ENCODE measurements around the gene FOXJ2. TPM values are rescaled to one million over a fixed set of nuclear protein-coding genes. Genes with fewer than 3 reads are reported as not detected.
A peak's percentile ranks its signal among the peaks of the same experiment; 100 is the strongest.
"Not testable (repeated sequence)": the region's sequence is repeated elsewhere in the genome, so short reads cannot be mapped to it uniquely, and the experiment has no call there.

FOXJ2 gene
- total RNA-seq, 1 experiment from 2014 or later, result 5.5 TPM

DNA sequence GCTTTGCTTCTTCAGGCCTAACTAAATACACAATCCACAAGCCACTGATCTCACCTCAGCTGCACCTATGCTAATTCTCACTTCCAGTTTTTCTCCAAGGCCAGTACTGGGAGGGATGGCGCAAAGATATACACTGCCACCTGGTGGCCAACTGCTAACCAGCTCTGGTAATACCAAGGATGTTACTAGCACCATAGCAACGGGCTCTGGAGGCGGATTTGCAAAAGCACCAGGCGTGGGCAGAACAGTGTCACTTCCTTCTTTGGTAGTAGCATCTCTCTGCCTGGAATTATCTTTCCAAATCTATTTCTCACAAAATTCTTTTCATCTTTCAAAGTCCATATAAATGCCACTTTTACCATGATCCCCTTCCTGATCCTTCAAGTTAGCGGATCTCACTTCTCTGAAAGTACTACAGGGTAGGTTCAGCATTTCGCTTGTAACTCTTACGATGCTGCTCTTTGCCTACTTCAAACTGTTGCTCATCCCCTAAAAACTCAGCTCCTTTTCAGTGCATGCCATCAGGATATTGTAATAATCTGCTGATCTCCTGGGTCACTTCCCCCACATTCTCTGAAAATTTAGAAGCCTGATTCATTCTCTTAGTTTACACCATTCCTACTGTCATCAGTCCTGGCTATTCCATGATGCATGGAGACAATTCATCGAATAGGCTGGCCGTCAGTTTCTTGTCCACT is 37.1 kb upstream of the FOXJ2 start:
- Histone ChIP-seq H3K9ac (ENCODE audit: extremely low read depth, insufficient read length, low read length) (no peak overlapping the region), H2BK12ac (ENCODE audit: insufficient read length, low read depth, low read length) (no peak overlapping the region), H2BK15ac (ENCODE audit: low read depth, low read length) (no peak overlapping the region), H3K4me1 (ENCODE audit: insufficient read depth, low read length) (peaks cover 3% of the 10 kb centered on the region; the same call in 1 of the 2 replicates), H3K79me2 (ENCODE audit: insufficient read depth, low read length) (no peaks in the 10 kb centered on the region), H3T11ph (ENCODE audit: low read length) (no peak overlapping the region), H3K14ac (ENCODE audit: insufficient read depth, low read length) (no peak overlapping the region), H2AFZ (ENCODE audit: low read length) (no peak overlapping the region), H2AK5ac (ENCODE audit: insufficient read length, low read length) (no peak overlapping the region), H3K79me1 (ENCODE audit: insufficient read depth, low read depth, low read length, poor library complexity, severe bottlenecking) (no peaks in the 10 kb centered on the region), H4K8ac (replicated peaks; ENCODE audit: insufficient read length, low read depth, low read length) (no peak overlapping the region), H4K5ac (ENCODE audit: insufficient read length, low read depth, low read length) (no peak overlapping the region), H3K56ac (ENCODE audit: insufficient read length, low read depth, low read length) (no peak overlapping the region), H2BK5ac (ENCODE audit: insufficient read length, low read length) (no peak overlapping the region), H2BK120ac (ENCODE audit: low read depth, low read length, poor library complexity, severe bottlenecking) (no peak overlapping the region), H3K27me3 (ENCODE audit: insufficient read depth, low read length) (no peaks in the 10 kb centered on the region), H4K20me1 (ENCODE audit: control insufficient read depth, insufficient read depth, insufficient read length) (no peaks in the 10 kb centered on the region), H3K23me2 (ENCODE audit: insufficient read length, low read depth, low read length, poor library complexity, severe bottlenecking) (no peaks in the 10 kb centered on the region), H3K4me2 (ENCODE audit: insufficient read depth, insufficient read length, low read length) (no peak overlapping the region), H4K91ac (ENCODE audit: insufficient read length, low read depth, low read length) (no peak overlapping the region), H3K27ac (ENCODE audit: insufficient read length, low read depth, low read length) (no peak overlapping the region), H3K23ac (ENCODE audit: insufficient read length, low read depth, low read length) (no peak overlapping the region), H3K4ac (ENCODE audit: low read depth, low read length) (no peak overlapping the region), H3K9me3 (ENCODE audit: control insufficient read depth, low read depth, low read length) (no peaks in the 10 kb centered on the region), H2BK20ac (ENCODE audit: low read depth, low read length, poor library complexity, severe bottlenecking) (no peak overlapping the region), H3K18ac (ENCODE audit: insufficient read length, low read depth, low read length) (no peak overlapping the region)
- no peak overlapping the region for H3K4me3 Mint-ChIP-seq
- peak; percentile 91 for DNase-seq
- peaks cover 5 to 11% of the 10 kb centered on the region in 2 experiments; a peak in 3 of 4 replicates for H3K4me1 Mint-ChIP-seq
- H3K27ac Mint-ChIP-seq, result no peak overlapping the region
- TF ChIP-seq, protein P1, sequence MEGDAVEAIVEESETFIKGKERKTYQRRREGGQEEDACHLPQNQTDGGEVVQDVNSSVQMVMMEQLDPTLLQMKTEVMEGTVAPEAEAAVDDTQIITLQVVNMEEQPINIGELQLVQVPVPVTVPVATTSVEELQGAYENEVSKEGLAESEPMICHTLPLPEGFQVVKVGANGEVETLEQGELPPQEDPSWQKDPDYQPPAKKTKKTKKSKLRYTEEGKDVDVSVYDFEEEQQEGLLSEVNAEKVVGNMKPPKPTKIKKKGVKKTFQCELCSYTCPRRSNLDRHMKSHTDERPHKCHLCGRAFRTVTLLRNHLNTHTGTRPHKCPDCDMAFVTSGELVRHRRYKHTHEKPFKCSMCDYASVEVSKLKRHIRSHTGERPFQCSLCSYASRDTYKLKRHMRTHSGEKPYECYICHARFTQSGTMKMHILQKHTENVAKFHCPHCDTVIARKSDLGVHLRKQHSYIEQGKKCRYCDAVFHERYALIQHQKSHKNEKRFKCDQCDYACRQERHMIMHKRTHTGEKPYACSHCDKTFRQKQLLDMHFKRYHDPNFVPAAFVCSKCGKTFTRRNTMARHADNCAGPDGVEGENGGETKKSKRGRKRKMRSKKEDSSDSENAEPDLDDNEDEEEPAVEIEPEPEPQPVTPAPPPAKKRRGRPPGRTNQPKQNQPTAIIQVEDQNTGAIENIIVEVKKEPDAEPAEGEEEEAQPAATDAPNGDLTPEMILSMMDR (conservative IDR thresholded peaks at IDR 0.05), result peak; percentile 93
- H3K27me3 Mint-ChIP-seq (ENCODE audit: low read depth), result no peaks in the 10 kb centered on the region
- no CpG with 5 or more reads among the region's 9 CpGs for WGBS (ENCODE audit: extremely low coverage, insufficient read length, low lambda C conversion rate)
- peaks cover 27% of the 10 kb centered on the region in 2 experiments for H3K9me3 Mint-ChIP-seq
- peaks cover 14 to 18% (median 16%) of the 10 kb centered on the region in 3 experiments for H3K36me3 Mint-ChIP-seq (ENCODE audit: insufficient read depth in 1 of 3, low read depth in 3 of 3)

- not testable (repeated sequence) for H4K91ac ChIP-seq (ENCODE audit: insufficient read length, low read depth, low read length); H3K9me3 ChIP-seq (ENCODE audit: control insufficient read depth, low read depth, low read length); H3K27me3 ChIP-seq (ENCODE audit: insufficient read depth, low read length); H3K27me3 Mint-ChIP-seq (ENCODE audit: low read depth); H3K4me2 ChIP-seq (ENCODE audit: insufficient read depth, insufficient read length, low read length); H2BK20ac ChIP-seq (ENCODE audit: low read depth, low read length, poor library complexity, severe bottlenecking); H3K4me1 ChIP-seq (ENCODE audit: insufficient read depth, low read length); H3K56ac ChIP-seq (ENCODE audit: insufficient read length, low read depth, low read length); H2BK12ac ChIP-seq (ENCODE audit: insufficient read length, low read depth, low read length); H2BK120ac ChIP-seq (ENCODE audit: low read depth, low read length, poor library complexity, severe bottlenecking); H4K20me1 ChIP-seq (ENCODE audit: control insufficient read depth, insufficient read depth, insufficient read length); H3K14ac ChIP-seq (ENCODE audit: insufficient read depth, low read length); H3K4me1 Mint-ChIP-seq; DNase-seq; H2AK5ac ChIP-seq (ENCODE audit: insufficient read length, low read length); H2AFZ ChIP-seq (ENCODE audit: low read length); H4K8ac ChIP-seq (replicated peaks; ENCODE audit: insufficient read length, low read depth, low read length); H2BK15ac ChIP-seq (ENCODE audit: low read depth, low read length); H3K9ac ChIP-seq (ENCODE audit: extremely low read depth, insufficient read length, low read length); H4K5ac ChIP-seq (ENCODE audit: insufficient read length, low read depth, low read length); H3K27ac Mint-ChIP-seq; H3K23ac ChIP-seq (ENCODE audit: insufficient read length, low read depth, low read length); H3K18ac ChIP-seq (ENCODE audit: insufficient read length, low read depth, low read length); H2BK5ac ChIP-seq (ENCODE audit: insufficient read length, low read length); H3K4ac ChIP-seq (ENCODE audit: low read depth, low read length); H3K27ac ChIP-seq (ENCODE audit: insufficient read length, low read depth, low read length); H3K4me3 Mint-ChIP-seq; H3K23me2 ChIP-seq (ENCODE audit: insufficient read length, low read depth, low read length, poor library complexity, severe bottlenecking); H3K79me1 ChIP-seq (ENCODE audit: insufficient read depth, low read depth, low read length, poor library complexity, severe bottlenecking); H3T11ph ChIP-seq (ENCODE audit: low read length); H3K79me2 ChIP-seq (ENCODE audit: insufficient read depth, low read length)
- Mint-ChIP-seq H3K9me3 (peaks cover 27% of the 10 kb centered on the region in 2 experiments), H3K36me3 (ENCODE audit: insufficient read depth in 1 of 3, low read depth in 3 of 3) (peaks cover 14 to 18% (median 16%) of the 10 kb centered on the region in 3 experiments)
- no CpG with 5 or more reads among the region's 3 CpGs for WGBS (ENCODE audit: extremely low coverage, insufficient read length, low lambda C conversion rate)
Observed at GRCh38 chr12:8000827-8001226, 31.7 kb upstream of the FOXJ2 start.

Data from H9 (cell line).